K562 treated with DMSO at 1 percent for 48 hours (cell line): ENCODE measurements around the gene ANAPC5. TPM values are rescaled to one million over a fixed set of nuclear protein-coding genes. Genes with fewer than 3 reads are reported as not detected.

Source experiments
- total RNA-seq: library from RNA; unstranded; fragments of 300-600 nt; gene quantifications from 2 replicates; pipeline ENCODE4 v1.2.3, GENCODE V29; 2022; ENCODE audit warnings: low replicate concordance; ENCODE audit errors: extremely low read depth

The ANAPC5 gene
- 311 TPM in 1 of 2 replicates, not detected in the other for total RNA-seq

DNA sequence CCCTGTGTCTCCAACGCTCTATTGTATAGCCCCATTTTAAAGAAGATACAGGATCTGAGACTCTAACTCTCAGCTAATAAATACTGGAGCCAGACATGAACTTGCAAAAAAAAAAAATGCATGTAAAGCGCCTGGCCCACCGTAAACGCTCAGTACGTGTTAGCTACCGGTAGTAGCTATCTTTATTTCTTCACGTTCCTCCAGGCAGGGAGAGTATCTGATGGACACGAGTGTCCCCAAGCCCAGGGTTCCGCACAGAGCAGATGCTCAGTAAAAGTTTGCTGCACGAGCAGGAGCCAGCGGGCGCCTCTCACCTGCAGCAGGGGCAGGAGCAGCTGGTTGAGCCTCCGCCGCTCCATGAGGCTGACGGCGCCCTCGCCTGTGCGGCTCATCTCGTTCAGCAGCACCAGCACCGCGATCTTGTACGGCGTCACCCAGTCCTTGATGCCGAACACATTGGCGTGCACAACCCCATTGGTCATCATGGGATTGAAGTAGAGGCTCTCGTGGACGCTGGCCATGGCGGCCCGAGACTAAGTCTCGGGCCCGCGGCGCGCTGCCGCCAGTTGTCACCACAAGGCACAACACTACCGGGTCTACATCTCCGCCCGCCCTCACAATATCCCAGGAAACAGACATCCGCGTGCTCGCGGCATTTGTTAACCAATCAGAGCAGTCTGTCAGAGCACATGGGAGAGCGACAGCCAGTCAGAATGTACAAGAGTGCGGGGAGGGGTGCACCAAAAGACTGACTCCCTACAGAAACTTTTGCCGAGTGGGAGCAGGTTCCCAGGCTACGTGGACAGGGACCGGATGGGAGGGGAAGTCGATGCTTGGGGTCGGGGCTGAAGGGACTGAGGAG lies at the start of gene ANAPC5:
TSS of gene ANAPC5 (minus strand) at position 592 of the 862 bp plus-strand sequence. CDS start at position 521, 71 bp downstream.

GRCh38 chr12:121399391-121400331 lies 47.5 kb upstream of the ANAPC5 start, which contains the start of gene RNF34:
Gene RNF34, plus strand, starts transcription at chr12:121400118. Its CDS starts 95 bp downstream, at chr12:121400213.

GRCh38 chr12:121296618-121297434 lies 55.4 kb downstream of the ANAPC5 start, which contains the start of gene CAMKK2:
Gene CAMKK2, minus strand, starts transcription at chr12:121296709. Its CDS starts 22,183 bp downstream, at chr12:121274526.

Other genes with a start within 250 kb of the ANAPC5 start
- not detected in 2 replicates for gene P2RX7, start 219.5 kb downstream of the ANAPC5 start, total RNA-seq
- gene P2RX4, start 142.3 kb downstream of the ANAPC5 start, total RNA-seq, result not detected in 2 replicates
- not detected in 2 replicates for gene CAMKK2, start 55.7 kb downstream of the ANAPC5 start, total RNA-seq
- not detected in 2 replicates for gene RNF34, start 47.7 kb upstream of the ANAPC5 start, total RNA-seq
- gene KDM2B, start 228.6 kb upstream of the ANAPC5 start, total RNA-seq, result not detected in 2 replicates